ENCODE measurements around the gene TP73. TPM values are rescaled to one million over a fixed set of nuclear protein-coding genes. Genes with fewer than 3 reads are reported as not detected.

Gene TP73
- total RNA-seq, 1 donor, result not detected

DNA sequence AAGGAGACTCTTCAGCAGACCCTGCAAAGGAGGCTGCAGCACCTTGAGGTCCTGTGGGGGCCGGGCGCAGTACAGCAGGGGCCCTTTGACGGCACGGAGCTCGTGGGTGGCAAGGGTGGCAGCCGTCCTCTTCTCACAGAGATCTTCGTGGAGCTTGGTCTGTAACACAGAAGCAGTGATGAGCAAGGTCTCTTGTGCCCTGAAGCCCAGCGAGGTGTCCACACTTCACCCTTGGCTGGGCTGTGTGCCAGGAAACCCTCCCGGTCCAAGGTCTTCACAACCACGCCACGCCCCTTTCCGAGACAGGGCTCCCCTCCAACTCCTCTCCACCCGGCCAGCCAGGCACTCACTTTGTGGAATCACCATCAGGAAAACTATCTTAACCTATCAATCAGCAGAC is 132.7 kb downstream of the TP73 start:
- no peaks in the 10 kb centered on the region for H3K9me3 ChIP-seq (ENCODE audit: low read depth, low read length)

DNA sequence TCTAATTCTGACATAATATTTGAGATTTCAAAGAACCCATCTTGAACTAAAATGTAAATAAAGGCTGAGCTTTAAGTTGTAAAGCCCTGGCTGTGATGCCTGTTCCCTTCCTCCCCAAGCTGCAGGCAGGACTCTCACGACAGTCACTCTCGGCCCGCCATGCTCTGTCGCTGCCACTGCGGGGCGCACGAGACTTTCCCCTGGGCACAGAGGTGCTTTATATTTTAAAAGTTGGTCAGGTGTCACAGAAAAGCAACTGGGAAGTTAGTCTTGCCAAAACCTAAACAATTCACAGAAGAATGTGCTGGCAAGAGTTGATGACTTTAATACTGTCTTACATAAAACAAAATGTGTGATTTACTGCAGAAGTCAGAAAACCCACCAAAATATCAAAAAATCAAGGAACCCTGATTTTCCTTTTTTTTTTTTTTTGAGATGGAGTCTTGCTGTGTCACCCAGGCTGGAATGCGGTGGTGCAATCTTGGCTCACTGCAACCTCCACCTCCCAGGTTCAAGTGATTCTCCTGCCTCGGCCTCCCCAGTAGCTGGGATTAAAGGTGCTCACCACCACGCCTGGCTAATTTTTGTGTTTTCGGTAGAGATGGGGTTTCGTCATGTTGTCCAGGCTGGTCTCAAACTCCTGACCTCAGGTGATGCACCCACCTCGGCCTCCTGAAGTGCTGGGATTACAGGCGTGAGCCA is 133.3 kb downstream of the TP73 start:
- Histone ChIP-seq H3K4me3 (ENCODE audit: low read length) (no peak overlapping the region), H3K9me3 (ENCODE audit: low read depth, low read length) (no peaks in the 10 kb centered on the region), H3K27me3 (ENCODE audit: insufficient read depth, low read length) (no peaks in the 10 kb centered on the region), H3K4me1 (ENCODE audit: insufficient read depth, low read length) (no peaks in the 10 kb centered on the region)

More for the DNA sequence above, 132.7 kb downstream of the TP73 start:
- no peak overlapping the region for H3K4me3 ChIP-seq (ENCODE audit: low read length)
- H3K4me1 ChIP-seq (ENCODE audit: insufficient read depth, low read length), result no peaks in the 10 kb centered on the region
- no peaks in the 10 kb centered on the region for H3K27me3 ChIP-seq (ENCODE audit: insufficient read depth, low read length)

Other genes starting within 250 kb of the TP73 start
- gene ARHGEF16, start 197.9 kb upstream of the TP73 start, total RNA-seq, result not detected
- 16.2 TPM for gene MEGF6, start 41.0 kb upstream of the TP73 start, total RNA-seq
- gene TPRG1L, start 27.5 kb upstream of the TP73 start, total RNA-seq, result 27.5 TPM
- gene WRAP73, start 2.4 kb upstream of the TP73 start, total RNA-seq, result 8.8 TPM
- not detected for gene CCDC27, start 99.9 kb downstream of the TP73 start, total RNA-seq
- 0.73 TPM for gene SMIM1, start 120.2 kb downstream of the TP73 start, total RNA-seq
- 20.9 TPM for gene LRRC47, start 144.0 kb downstream of the TP73 start, total RNA-seq
- 12.8 TPM for gene CEP104, start 204.7 kb downstream of the TP73 start, total RNA-seq
- gene DFFB, start 205.0 kb downstream of the TP73 start, total RNA-seq, result 4.2 TPM
- 21.0 TPM for gene C1orf174, start 247.8 kb downstream of the TP73 start, total RNA-seq

Data from mononuclear cell (primary cell).